NCI-H345 treated with DMSO at 0.1 percent for 48 hours (cell line): Measurements from ENCODE around the gene CACHD1.

Experiments
- DNase-seq: peaks from one replicate; lab custom pipeline; 2025; ENCODE audit not compliant: unreplicated experiment; lab: John Stamatoyannopoulos, UW

The CACHD1 gene

GRCh38 chr1:64472805-64473204, 2.9 kb downstream of the CACHD1 start:
- DNase-seq: peak; percentile 93

GRCh38 chr1:64473367-64473766, 3.4 kb downstream of the CACHD1 start:
- DNase-seq: no peak

- DNase-seq: no peak
These were observed 4.2 kb downstream of the CACHD1 start for GRCh38 chr1:64474133-64474532.

- peak; percentile 78 for DNase-seq
These were observed 4.9 kb downstream of the CACHD1 start for GRCh38 chr1:64474665-64475439.

GRCh38 chr1:64476251-64476952, 6.5 kb downstream of the CACHD1 start:
- DNase-seq: no peak

- DNase-seq: no peak
These were observed 8.9 kb downstream of the CACHD1 start for GRCh38 chr1:64478594-64479470.

- DNase-seq: no peak
These were observed 9.9 kb downstream of the CACHD1 start for GRCh38 chr1:64479874-64480273.

GRCh38 chr1:64480999-64481772, 11.3 kb downstream of the CACHD1 start:
- no peak for DNase-seq

- DNase-seq: no peak
These were observed 12.2 kb downstream of the CACHD1 start for GRCh38 chr1:64482128-64482527.

- DNase-seq: no peak
These were observed 12.8 kb downstream of the CACHD1 start for GRCh38 chr1:64482720-64483119.

- no peak for DNase-seq
These were observed 13.9 kb downstream of the CACHD1 start for GRCh38 chr1:64483731-64484414.

- no peak for DNase-seq
These were observed 14.7 kb downstream of the CACHD1 start for GRCh38 chr1:64484651-64485050.

- DNase-seq: no peak
These were observed 16.3 kb downstream of the CACHD1 start for GRCh38 chr1:64486193-64486592.

- no peak for DNase-seq
These were observed 17.1 kb downstream of the CACHD1 start for GRCh38 chr1:64487061-64487460.

GRCh38 chr1:64488862-64489261, 18.9 kb downstream of the CACHD1 start:
- DNase-seq: no peak

- no peak for DNase-seq
These were observed 19.8 kb downstream of the CACHD1 start for GRCh38 chr1:64489707-64490106.

GRCh38 chr1:64490213-64490818, 20.4 kb downstream of the CACHD1 start:
- DNase-seq: no peak

- no peak for DNase-seq
These were observed 22.5 kb downstream of the CACHD1 start for GRCh38 chr1:64492424-64492823.

GRCh38 chr1:64493831-64494230, 23.9 kb downstream of the CACHD1 start:
- DNase-seq: no peak

- DNase-seq: no peak
These were observed 24.7 kb downstream of the CACHD1 start for GRCh38 chr1:64494659-64495058.
